Endodermal cell (in vitro differentiated cells): Measurements from ENCODE around the gene FOS. TPM values are rescaled to one million over a fixed set of nuclear protein-coding genes. Genes with fewer than 3 reads are reported as not detected.
A peak's percentile ranks its signal among the peaks of the same experiment; 100 is the strongest.
"Not testable (repeated sequence)": the region's sequence is repeated elsewhere in the genome, so short reads cannot be mapped to it uniquely, and the experiment has no call there.

Experiments
- DNase-seq: peaks from one replicate; pipeline ENCODE4 v3.0.0-alpha.2; 2017
- H3K27ac ChIP-seq: 2 replicates; pipeline ENCODE4 v1.5.1; 2013; ENCODE audit warnings: mild to moderate bottlenecking, low read depth, low read length, moderate library complexity
- H3K27me3 ChIP-seq: 2 replicates; pipeline ENCODE4 v1.6.1; 2013; ENCODE audit warnings: mild to moderate bottlenecking, low read length, moderate library complexity; ENCODE audit not compliant: insufficient read depth, control insufficient read depth, poor library complexity, severe bottlenecking
- H3K36me3 ChIP-seq: 2 replicates; pipeline ENCODE4 v1.7.0; 2013; ENCODE audit warnings: mild to moderate bottlenecking, low read length, moderate library complexity; ENCODE audit not compliant: control insufficient read depth, insufficient read depth
- H3K4me1 ChIP-seq: one replicate; pipeline ENCODE4 v1.7.0; 2013; ENCODE audit warnings: low read length; ENCODE audit not compliant: control insufficient read depth, insufficient read depth
- H3K4me3 ChIP-seq: 2 replicates; pipeline ENCODE4 v1.5.1; 2013; ENCODE audit warnings: mild to moderate bottlenecking, low read length, moderate library complexity
- H3K9ac ChIP-seq: 2 replicates; pipeline ENCODE4 v1.6.1; 2013; ENCODE audit warnings: mild to moderate bottlenecking, low read length, moderate library complexity; ENCODE audit not compliant: poor library complexity, severe bottlenecking; ENCODE audit errors: extremely low read depth
- H3K9me3 ChIP-seq: 2 replicates; pipeline ENCODE4 v1.6.1; 2013; ENCODE audit warnings: mild to moderate bottlenecking, low read length, moderate library complexity; ENCODE audit not compliant: control insufficient read depth
- H3K27ac Mint-ChIP-seq: 2 replicates; pipeline ENCODE4 v1.8.0; 2020; ENCODE audit warnings: mixed read lengths
- H3K27me3 Mint-ChIP-seq: 2 replicates; pipeline ENCODE4 v1.8.0; 2021; ENCODE audit warnings: mild to moderate bottlenecking, mixed read lengths; ENCODE audit not compliant: insufficient read depth
- H3K36me3 Mint-ChIP-seq: 2 replicates; pipeline ENCODE4 v1.8.0; 2020; ENCODE audit warnings: low read depth, mixed read lengths
- H3K4me1 Mint-ChIP-seq: 2 replicates; pipeline ENCODE4 v1.8.0; 2020; ENCODE audit warnings: mixed read lengths
- H3K4me3 Mint-ChIP-seq: 2 replicates; pipeline ENCODE4 v1.8.0; 2020; ENCODE audit warnings: mild to moderate bottlenecking, moderate library complexity, mixed read lengths
- H3K9me3 Mint-ChIP-seq: 2 replicates; pipeline ENCODE4 v1.8.0; 2020; ENCODE audit warnings: mild to moderate bottlenecking, mixed read lengths
- WGBS, 2 experiments: methylation state at CpG; one replicate each; pipeline versions ENCODE4 v1.1.5 to v1.1.7; 2013; ENCODE audit warnings: missing lambda C conversion rate in 2 of 2, mixed read lengths in 1 of 2; ENCODE audit not compliant: insufficient coverage in 1 of 2, insufficient read length in 1 of 2; 5-methylcytosine and 5-hydroxymethylcytosine counted together
- total RNA-seq, 2 donors: library from RNA; stranded (reverse); fragmentation: NEBNext Ultra II Directional in 1 of 2; extraction: Animal tissue kit (Norgen Biotek cat#: 25700) in 1 of 2; gene quantifications; 2 replicates in 1 of 2; 3 replicates in 1 of 2; pipeline ENCODE4 v1.2.1, GENCODE V29; 2021
- TF ChIP-seq, protein P1 (sequence below): fragments of 200-600 bp; sonication (generic); conservative IDR thresholded peaks from 2 replicates; pipeline ENCODE4 v1.5.0; 2021; ENCODE audit warnings: antibody characterized with exemption, mild to moderate bottlenecking

The FOS gene
- total RNA-seq, 2 donors from 2014 or later: 10.3 to 14.0 TPM

DNA sequence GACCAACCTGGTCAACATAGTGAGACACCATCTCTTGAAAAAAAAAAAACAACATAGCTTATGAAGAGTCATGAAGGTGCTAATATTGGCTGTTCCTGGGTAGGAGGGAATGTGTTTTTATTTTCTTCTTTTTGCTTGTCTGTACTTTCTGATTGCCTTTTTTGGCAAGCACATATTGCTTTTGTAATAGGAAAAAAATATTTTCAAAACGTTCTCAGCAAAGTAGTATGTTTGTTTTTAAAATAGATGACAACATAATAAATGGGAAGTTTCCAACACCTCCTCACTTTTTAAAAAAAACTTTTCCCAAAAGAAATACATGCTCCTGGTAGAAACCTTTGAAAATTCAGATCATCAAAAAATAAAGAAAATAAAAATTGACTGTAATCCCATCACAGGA, 20.9 kb downstream of the FOS start:
- Mint-ChIP-seq H3K27me3 (no peaks in the 10 kb centered on the region), H3K4me1 (peaks cover 8% of the 10 kb centered on the region), H3K36me3 (no peaks in the 10 kb centered on the region), H3K4me3 (no peak overlapping the region), H3K27ac (no peak overlapping the region), H3K9me3 (no peaks in the 10 kb centered on the region)
- TF ChIP-seq, protein P1, sequence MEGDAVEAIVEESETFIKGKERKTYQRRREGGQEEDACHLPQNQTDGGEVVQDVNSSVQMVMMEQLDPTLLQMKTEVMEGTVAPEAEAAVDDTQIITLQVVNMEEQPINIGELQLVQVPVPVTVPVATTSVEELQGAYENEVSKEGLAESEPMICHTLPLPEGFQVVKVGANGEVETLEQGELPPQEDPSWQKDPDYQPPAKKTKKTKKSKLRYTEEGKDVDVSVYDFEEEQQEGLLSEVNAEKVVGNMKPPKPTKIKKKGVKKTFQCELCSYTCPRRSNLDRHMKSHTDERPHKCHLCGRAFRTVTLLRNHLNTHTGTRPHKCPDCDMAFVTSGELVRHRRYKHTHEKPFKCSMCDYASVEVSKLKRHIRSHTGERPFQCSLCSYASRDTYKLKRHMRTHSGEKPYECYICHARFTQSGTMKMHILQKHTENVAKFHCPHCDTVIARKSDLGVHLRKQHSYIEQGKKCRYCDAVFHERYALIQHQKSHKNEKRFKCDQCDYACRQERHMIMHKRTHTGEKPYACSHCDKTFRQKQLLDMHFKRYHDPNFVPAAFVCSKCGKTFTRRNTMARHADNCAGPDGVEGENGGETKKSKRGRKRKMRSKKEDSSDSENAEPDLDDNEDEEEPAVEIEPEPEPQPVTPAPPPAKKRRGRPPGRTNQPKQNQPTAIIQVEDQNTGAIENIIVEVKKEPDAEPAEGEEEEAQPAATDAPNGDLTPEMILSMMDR: no peak
- Histone ChIP-seq H3K4me3 (no peak overlapping the region), H3K36me3 (no peaks in the 10 kb centered on the region), H3K9ac (no peak overlapping the region), H3K27ac (no peak overlapping the region), H3K27me3 (no peaks in the 10 kb centered on the region), H3K4me1 (no peaks in the 10 kb centered on the region), H3K9me3 (no peaks in the 10 kb centered on the region)
- no peak for DNase-seq
- WGBS, 2 experiments: no CpG with 5 or more reads among the region's 1 CpG

- H3K9ac ChIP-seq: no peak overlapping the region
- no peaks in the 10 kb centered on the region for H3K9me3 ChIP-seq
- H3K27me3 Mint-ChIP-seq: no peaks in the 10 kb centered on the region
- no peaks in the 10 kb centered on the region for H3K9me3 Mint-ChIP-seq
- H3K4me1 ChIP-seq: no peaks in the 10 kb centered on the region
- H3K27me3 ChIP-seq: no peaks in the 10 kb centered on the region
- no peak for DNase-seq
- TF ChIP-seq, protein P1: no peak
- no peak overlapping the region for H3K4me3 Mint-ChIP-seq
- no peak overlapping the region for H3K27ac Mint-ChIP-seq
- H3K27ac ChIP-seq: no peak overlapping the region
- H3K4me1 Mint-ChIP-seq: no peaks in the 10 kb centered on the region
- H3K36me3 Mint-ChIP-seq: no peaks in the 10 kb centered on the region
- no peaks in the 10 kb centered on the region for H3K36me3 ChIP-seq
- 90 to 96% methylated on average over 5 to 9 of the region's 9 CpGs for whole genome bisulfite sequencing, 2 experiments
- no peak overlapping the region for H3K4me3 ChIP-seq
Measured at GRCh38 chr14:75301666-75302325, 23.2 kb downstream of the FOS start.

DNA sequence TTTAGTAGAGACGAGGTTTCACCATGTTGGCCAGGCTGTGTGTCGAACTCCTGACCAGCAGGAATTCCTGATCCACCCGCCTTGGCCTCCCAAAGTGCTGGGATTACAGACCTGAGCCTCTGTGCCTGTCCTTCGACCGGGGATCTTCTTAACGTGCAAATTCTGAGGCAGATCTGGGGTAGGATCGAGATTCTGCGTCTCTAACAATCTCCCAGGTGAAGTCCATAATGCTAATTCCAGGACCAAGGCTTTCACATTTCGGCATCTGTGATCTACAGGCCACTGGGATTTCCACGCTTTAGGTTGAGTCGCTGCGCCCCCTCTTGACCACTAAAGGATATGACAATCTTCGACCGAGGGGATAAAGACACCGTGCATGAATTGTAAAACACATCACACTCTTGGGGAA, 24.8 kb downstream of the FOS start:
- 26 to 27% methylated on average over 10 to 15 of the region's 15 CpGs for WGBS, 2 experiments
- no peaks in the 10 kb centered on the region for H3K9me3 ChIP-seq
- no peaks in the 10 kb centered on the region for H3K9me3 Mint-ChIP-seq
- H3K27me3 Mint-ChIP-seq: no peaks in the 10 kb centered on the region
- no peak overlapping the region for H3K4me3 ChIP-seq
- TF ChIP-seq, protein P1: peak; percentile 94
- no peaks in the 10 kb centered on the region for H3K27me3 ChIP-seq
- H3K4me1 ChIP-seq: no peaks in the 10 kb centered on the region
- H3K36me3 ChIP-seq: no peaks in the 10 kb centered on the region
- H3K36me3 Mint-ChIP-seq: no peaks in the 10 kb centered on the region
- no peaks in the 10 kb centered on the region for H3K4me1 Mint-ChIP-seq
- H3K4me3 Mint-ChIP-seq: no peak overlapping the region
- H3K27ac ChIP-seq: no peak overlapping the region
- peak overlapping the region; percentile 32 for H3K27ac Mint-ChIP-seq
- no peak overlapping the region for H3K9ac ChIP-seq
- peak; percentile 83 for DNase-seq

GRCh38 chr14:75306410-75306809, 27.8 kb downstream of the FOS start:
- H3K9ac ChIP-seq, H3K27me3 Mint-ChIP-seq, H3K27me3 ChIP-seq, DNase-seq, H3K36me3 ChIP-seq, H3K9me3 Mint-ChIP-seq, H3K4me3 Mint-ChIP-seq, H3K27ac Mint-ChIP-seq, H3K4me1 ChIP-seq, H3K9me3 ChIP-seq, H3K4me3 ChIP-seq, H3K4me1 Mint-ChIP-seq, H3K27ac ChIP-seq, H3K36me3 Mint-ChIP-seq: not testable (repeated sequence)
- WGBS, 2 experiments: 91 to 92% methylated on average over 2 to 4 of the region's 4 CpGs
